ENCODE data around the gene ZIK1.

Gene ZIK1

DNA sequence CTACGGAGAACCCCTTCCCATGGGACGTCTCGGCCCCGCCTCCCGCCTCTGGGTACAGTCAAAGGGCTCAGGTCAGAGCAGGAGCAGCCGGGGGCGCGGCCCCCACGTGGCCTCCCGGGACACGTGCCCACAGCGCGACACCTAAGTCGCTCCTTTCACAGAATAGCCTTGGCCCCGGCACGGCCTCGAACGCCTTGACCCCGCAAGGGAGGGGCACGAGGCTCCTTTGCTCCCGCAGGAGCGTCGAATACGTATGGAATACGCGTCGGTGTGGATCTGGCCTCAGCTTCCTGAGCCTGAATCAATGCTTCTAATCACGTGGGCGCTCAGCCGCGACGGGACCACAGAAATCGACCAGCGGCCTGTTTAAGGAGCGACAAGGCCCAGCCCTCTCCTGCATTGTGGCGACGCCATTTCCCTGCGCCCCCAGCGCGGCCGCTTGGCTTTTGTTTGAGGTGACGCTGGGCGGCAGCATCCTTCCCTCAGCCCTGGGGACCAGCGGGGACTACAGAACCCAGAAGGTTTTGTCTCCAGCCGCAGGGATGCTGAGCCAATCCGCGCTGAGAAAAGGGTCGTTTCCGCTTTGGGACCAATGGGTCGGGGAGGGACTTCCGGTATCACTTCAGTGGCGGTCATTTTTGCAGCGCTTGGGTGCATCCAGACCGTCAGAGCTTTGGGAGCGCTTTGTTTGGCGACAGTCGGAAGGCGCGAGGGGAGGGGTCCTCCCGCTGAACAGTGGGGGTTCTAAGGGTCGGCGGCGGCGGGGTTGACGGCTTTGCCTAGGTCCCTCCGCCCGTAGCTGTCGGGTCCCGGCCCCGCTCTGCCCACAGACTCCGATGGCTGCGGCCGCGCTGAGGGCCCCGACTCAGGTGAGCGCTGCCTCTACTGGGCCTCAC is at the start of gene ZIK1:
Gene ZIK1 (plus strand): TSS at position 625 of the 896 bp plus-strand sequence. CDS start 212 bp downstream, at position 837.
- H3K36me3 ChIP-seq (ENCODE audit: control insufficient read depth in 5 of 5, insufficient read depth in 5 of 5, low read length in 5 of 5) = peaks cover 0 to 12% (median 9%) of the 10 kb centered on the region in 5 donors
- H3K9me3 ChIP-seq (ENCODE audit: control insufficient read depth in 5 of 5, low read length in 5 of 5) = peaks cover 13 to 40% (median 29%) of the 10 kb centered on the region in 5 donors
- peaks cover 0 to 24% (median 22%) of the 10 kb centered on the region in 5 donors for H3K4me1 ChIP-seq (ENCODE audit: control insufficient read depth in 5 of 5, insufficient read depth in 5 of 5, low read length in 5 of 5)
- H3K9ac ChIP-seq (ENCODE audit: low read length in 5 of 5) = peak within 1 kb of the TSS in 3 of 5 donors; percentile 32 to 67 (median 65)
- no peak within 1 kb of the TSS for H3K27ac ChIP-seq (ENCODE audit: low read depth, low read length)
- no peaks in the 10 kb centered on the region for H3K27me3 ChIP-seq (ENCODE audit: control insufficient read depth in 5 of 5, insufficient read depth in 4 of 5, low read length in 5 of 5)
- peak within 1 kb of the TSS; percentile 74 to 93 (median 78) for H3K4me3 ChIP-seq (ENCODE audit: low read depth in 1 of 5, low read length in 5 of 5)

GRCh38 chr19:57537953-57538547 is 45.9 kb upstream of the ZIK1 start:
- peaks cover 84 to 100% (median 91%) of the 10 kb centered on the region in 5 donors for H3K9me3 ChIP-seq (ENCODE audit: control insufficient read depth in 5 of 5, low read length in 5 of 5)
- peak overlapping the region; percentile 41 to 69 (median 55) for H3K4me3 ChIP-seq (ENCODE audit: low read depth in 1 of 5, low read length in 5 of 5)
- H3K36me3 ChIP-seq (ENCODE audit: control insufficient read depth in 5 of 5, insufficient read depth in 5 of 5, low read length in 5 of 5) = peaks cover 64 to 82% (median 70%) of the 10 kb centered on the region in 5 donors
- H3K4me1 ChIP-seq (ENCODE audit: control insufficient read depth in 5 of 5, insufficient read depth in 5 of 5, low read length in 5 of 5) = peaks cover 0 to 5% (median 0%) of the 10 kb centered on the region in 5 donors
- H3K27me3 ChIP-seq (ENCODE audit: control insufficient read depth in 5 of 5, insufficient read depth in 4 of 5, low read length in 5 of 5) = no peaks in the 10 kb centered on the region
- no peak overlapping the region for H3K27ac ChIP-seq (ENCODE audit: low read depth, low read length)
- peak overlapping the region in 1 of 5 donors; percentile 42 for H3K9ac ChIP-seq (ENCODE audit: low read length in 5 of 5)

- no peak overlapping the region for H3K9ac ChIP-seq (ENCODE audit: low read length in 5 of 5)
- no peak overlapping the region for H3K27ac ChIP-seq (ENCODE audit: low read depth, low read length)
- H3K27me3 ChIP-seq (ENCODE audit: control insufficient read depth in 5 of 5, insufficient read depth in 4 of 5, low read length in 5 of 5) = no peaks in the 10 kb centered on the region
- H3K4me3 ChIP-seq (ENCODE audit: low read depth in 1 of 5, low read length in 5 of 5) = peak overlapping the region; percentile 29 to 73 (median 49)
- peaks cover 81 to 99% (median 88%) of the 10 kb centered on the region in 5 donors for H3K9me3 ChIP-seq (ENCODE audit: control insufficient read depth in 5 of 5, low read length in 5 of 5)
- H3K4me1 ChIP-seq (ENCODE audit: control insufficient read depth in 5 of 5, insufficient read depth in 5 of 5, low read length in 5 of 5) = no peaks in the 10 kb centered on the region
- peaks cover 66 to 95% (median 82%) of the 10 kb centered on the region in 5 donors for H3K36me3 ChIP-seq (ENCODE audit: control insufficient read depth in 5 of 5, insufficient read depth in 5 of 5, low read length in 5 of 5)
Measured at GRCh38 chr19:57546513-57546912, 37.4 kb upstream of the ZIK1 start.

DNA sequence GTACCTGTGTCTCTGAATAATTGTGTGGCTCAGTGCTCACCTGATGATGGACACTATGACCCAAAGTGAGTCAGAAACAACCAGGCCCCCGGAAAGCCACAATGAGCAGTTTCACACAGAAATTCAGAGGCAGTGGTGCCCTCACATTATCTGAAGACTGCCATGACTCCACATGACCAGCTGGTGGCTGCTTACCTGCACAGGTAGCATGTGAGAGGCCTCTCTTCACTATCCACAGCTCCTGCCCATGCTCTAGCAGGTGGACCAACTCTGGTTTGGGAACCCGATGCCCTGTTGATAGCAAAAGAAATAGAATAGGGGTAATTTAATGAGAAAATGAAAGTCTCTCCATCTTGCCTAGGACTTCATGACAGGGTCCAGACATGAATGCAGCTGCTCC is 31.5 kb upstream of the ZIK1 start:
- H3K36me3 ChIP-seq (ENCODE audit: control insufficient read depth in 5 of 5, insufficient read depth in 5 of 5, low read length in 5 of 5) = peaks cover 56 to 90% (median 86%) of the 10 kb centered on the region in 5 donors
- no peak overlapping the region for H3K27ac ChIP-seq (ENCODE audit: low read depth, low read length)
- no peak overlapping the region for H3K9ac ChIP-seq (ENCODE audit: low read length in 5 of 5)
- no peaks in the 10 kb centered on the region for H3K27me3 ChIP-seq (ENCODE audit: control insufficient read depth in 5 of 5, insufficient read depth in 4 of 5, low read length in 5 of 5)
- no peaks in the 10 kb centered on the region for H3K4me1 ChIP-seq (ENCODE audit: control insufficient read depth in 5 of 5, insufficient read depth in 5 of 5, low read length in 5 of 5)
- peak overlapping the region in 4 of 5 donors; percentile 20 to 52 (median 36) for H3K4me3 ChIP-seq (ENCODE audit: low read depth in 1 of 5, low read length in 5 of 5)
- peaks cover 44 to 78% (median 66%) of the 10 kb centered on the region in 5 donors for H3K9me3 ChIP-seq (ENCODE audit: control insufficient read depth in 5 of 5, low read length in 5 of 5)

DNA sequence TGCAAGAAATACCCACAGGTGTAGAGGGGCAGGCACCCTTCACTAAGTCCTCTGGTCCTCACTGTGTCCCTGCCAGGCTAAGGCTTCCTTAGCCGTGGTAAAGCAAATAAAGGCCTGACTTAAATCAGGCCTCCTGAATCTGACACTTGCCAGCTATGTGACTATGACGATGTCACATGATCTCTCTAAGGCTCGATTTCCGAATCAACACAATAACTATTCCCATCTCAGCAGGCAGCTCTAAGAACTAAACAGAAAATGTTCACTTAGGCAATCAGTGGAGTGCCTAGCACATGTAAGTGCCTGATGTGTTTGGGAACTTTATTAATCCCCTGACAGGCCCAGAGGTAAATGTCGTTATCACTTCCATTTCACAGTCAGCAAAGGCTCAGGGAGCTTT is 26.3 kb upstream of the ZIK1 start:
- Histone ChIP-seq H3K9me3 (ENCODE audit: control insufficient read depth in 5 of 5, low read length in 5 of 5) (peaks cover 8 to 35% (median 20%) of the 10 kb centered on the region in 5 donors), H3K9ac (ENCODE audit: low read length in 5 of 5) (peak overlapping the region in 1 of 5 donors; percentile 12), H3K4me3 (ENCODE audit: low read depth in 1 of 5, low read length in 5 of 5) (peak overlapping the region in 1 of 5 donors; percentile 30), H3K4me1 (ENCODE audit: control insufficient read depth in 5 of 5, insufficient read depth in 5 of 5, low read length in 5 of 5) (peaks cover 4 to 31% (median 21%) of the 10 kb centered on the region in 5 donors), H3K27ac (ENCODE audit: low read depth, low read length) (no peak overlapping the region), H3K27me3 (ENCODE audit: control insufficient read depth in 5 of 5, insufficient read depth in 4 of 5, low read length in 5 of 5) (no peaks in the 10 kb centered on the region), H3K36me3 (ENCODE audit: control insufficient read depth in 5 of 5, insufficient read depth in 5 of 5, low read length in 5 of 5) (peaks cover 15 to 39% (median 38%) of the 10 kb centered on the region in 5 donors)

GRCh38 chr19:57558525-57558924 is 25.4 kb upstream of the ZIK1 start:
- peaks cover 4 to 31% (median 21%) of the 10 kb centered on the region in 5 donors for H3K4me1 ChIP-seq (ENCODE audit: control insufficient read depth in 5 of 5, insufficient read depth in 5 of 5, low read length in 5 of 5)
- H3K36me3 ChIP-seq (ENCODE audit: control insufficient read depth in 5 of 5, insufficient read depth in 5 of 5, low read length in 5 of 5) = peaks cover 11 to 30% (median 29%) of the 10 kb centered on the region in 5 donors
- peak overlapping the region; percentile 92 to 99 (median 96) for H3K4me3 ChIP-seq (ENCODE audit: low read depth in 1 of 5, low read length in 5 of 5)
- H3K27me3 ChIP-seq (ENCODE audit: control insufficient read depth in 5 of 5, insufficient read depth in 4 of 5, low read length in 5 of 5) = no peaks in the 10 kb centered on the region
- H3K9ac ChIP-seq (ENCODE audit: low read length in 5 of 5) = peak overlapping the region in 4 of 5 donors; percentile 89 to 97 (median 93)
- no peak overlapping the region for H3K27ac ChIP-seq (ENCODE audit: low read depth, low read length)
- H3K9me3 ChIP-seq (ENCODE audit: control insufficient read depth in 5 of 5, low read length in 5 of 5) = peaks cover 3 to 30% (median 14%) of the 10 kb centered on the region in 5 donors

DNA sequence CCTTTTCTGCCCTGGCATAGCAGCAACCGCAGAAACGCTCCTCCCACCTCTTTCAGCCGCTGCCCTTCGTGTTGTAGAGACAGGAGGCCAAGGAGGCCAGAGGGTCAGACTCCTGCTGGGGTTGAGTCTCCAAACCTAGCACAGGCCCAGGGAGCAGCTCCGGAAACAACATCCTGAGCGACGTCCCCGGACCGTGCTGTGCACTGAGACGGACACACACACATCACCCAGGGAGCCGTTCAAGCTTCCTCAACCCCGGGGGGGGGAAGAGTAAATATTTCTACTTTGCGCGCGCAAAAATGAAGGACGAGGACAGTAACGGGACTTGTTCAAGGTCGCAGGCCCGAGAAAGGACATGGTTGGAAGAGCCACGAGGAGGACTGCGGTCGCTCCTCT is 24.9 kb upstream of the ZIK1 start:
- Histone ChIP-seq H3K27me3 (ENCODE audit: control insufficient read depth in 5 of 5, insufficient read depth in 4 of 5, low read length in 5 of 5) (no peaks in the 10 kb centered on the region), H3K4me3 (ENCODE audit: low read depth in 1 of 5, low read length in 5 of 5) (peak overlapping the region; percentile 92 to 99 (median 96)), H3K4me1 (ENCODE audit: control insufficient read depth in 5 of 5, insufficient read depth in 5 of 5, low read length in 5 of 5) (peaks cover 4 to 31% (median 21%) of the 10 kb centered on the region in 5 donors), H3K9ac (ENCODE audit: low read length in 5 of 5) (peak overlapping the region; percentile 35 to 97 (median 89)), H3K36me3 (ENCODE audit: control insufficient read depth in 5 of 5, insufficient read depth in 5 of 5, low read length in 5 of 5) (peaks cover 11 to 25% (median 24%) of the 10 kb centered on the region in 5 donors), H3K27ac (ENCODE audit: low read depth, low read length) (peak overlapping the region; percentile 67), H3K9me3 (ENCODE audit: control insufficient read depth in 5 of 5, low read length in 5 of 5) (peaks cover 3 to 28% (median 14%) of the 10 kb centered on the region in 5 donors)

- H3K4me3 ChIP-seq (ENCODE audit: low read depth in 1 of 5, low read length in 5 of 5) = peak within 1 kb of the TSS; percentile 92 to 99 (median 96)
- H3K36me3 ChIP-seq (ENCODE audit: control insufficient read depth in 5 of 5, insufficient read depth in 5 of 5, low read length in 5 of 5) = peaks cover 11 to 20% (median 19%) of the 10 kb centered on the region in 5 donors
- peak within 1 kb of the TSS; percentile 67 for H3K27ac ChIP-seq (ENCODE audit: low read depth, low read length)
- peaks cover 3 to 28% (median 11%) of the 10 kb centered on the region in 5 donors for H3K9me3 ChIP-seq (ENCODE audit: control insufficient read depth in 5 of 5, low read length in 5 of 5)
- H3K4me1 ChIP-seq (ENCODE audit: control insufficient read depth in 5 of 5, insufficient read depth in 5 of 5, low read length in 5 of 5) = peaks cover 4 to 31% (median 21%) of the 10 kb centered on the region in 5 donors
- H3K27me3 ChIP-seq (ENCODE audit: control insufficient read depth in 5 of 5, insufficient read depth in 4 of 5, low read length in 5 of 5) = no peaks in the 10 kb centered on the region
- peak within 1 kb of the TSS; percentile 35 to 97 (median 89) for H3K9ac ChIP-seq (ENCODE audit: low read length in 5 of 5)
Measured at GRCh38 chr19:57559404-57560025, 24.4 kb upstream of the ZIK1 start, which contains the start of gene ZNF550. Gene ZNF550 (minus strand): TSS chr19:57559863. CDS start chr19:57559682, 181 bp downstream.

DNA sequence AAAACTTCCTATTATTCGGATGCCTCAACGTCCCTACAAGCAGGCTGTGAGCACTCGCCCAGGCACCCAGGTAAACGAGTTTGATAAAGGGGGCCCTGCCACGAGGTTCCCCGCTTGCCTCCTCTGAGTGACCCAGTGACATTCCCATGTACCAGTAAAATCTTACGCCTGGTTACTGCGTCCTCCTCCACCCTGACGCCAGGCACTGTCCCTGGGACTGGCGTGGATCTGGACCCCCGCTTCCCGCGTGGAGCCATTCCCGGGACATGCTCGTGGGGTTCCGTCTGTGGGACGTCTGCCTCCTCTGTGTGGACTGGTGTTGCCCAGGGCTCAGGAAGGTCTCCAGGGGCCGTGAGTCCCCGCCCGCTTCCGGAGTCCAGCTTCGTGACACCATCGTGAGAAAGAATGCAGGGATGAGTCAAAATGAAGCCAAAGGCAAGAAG is 23.9 kb upstream of the ZIK1 start:
- Histone ChIP-seq H3K9ac (ENCODE audit: low read length in 5 of 5) (peak overlapping the region in 4 of 5 donors; percentile 89 to 97 (median 93)), H3K4me3 (ENCODE audit: low read depth in 1 of 5, low read length in 5 of 5) (peak overlapping the region; percentile 80 to 99 (median 96)), H3K4me1 (ENCODE audit: control insufficient read depth in 5 of 5, insufficient read depth in 5 of 5, low read length in 5 of 5) (peaks cover 4 to 31% (median 21%) of the 10 kb centered on the region in 5 donors), H3K27me3 (ENCODE audit: control insufficient read depth in 5 of 5, insufficient read depth in 4 of 5, low read length in 5 of 5) (no peaks in the 10 kb centered on the region), H3K36me3 (ENCODE audit: control insufficient read depth in 5 of 5, insufficient read depth in 5 of 5, low read length in 5 of 5) (peaks cover 6 to 14% (median 14%) of the 10 kb centered on the region in 5 donors), H3K9me3 (ENCODE audit: control insufficient read depth in 5 of 5, low read length in 5 of 5) (peaks cover 5 to 31% (median 13%) of the 10 kb centered on the region in 5 donors), H3K27ac (ENCODE audit: low read depth, low read length) (peak overlapping the region; percentile 67)

Measured in subcutaneous abdominal adipose tissue (tissue), 5 donors.